AG09309 (cell line): ENCODE results near the gene KAZN.

ENCODE experiments used
- DNase-seq: peaks from one replicate; pipeline ENCODE4 v3.0.0-alpha.2; 2010; ENCODE audit warnings: low read depth
- H3K4me3 ChIP-seq: 2 replicates; pipeline ENCODE4 v1.5.1; 2011; ENCODE audit warnings: mild to moderate bottlenecking, low read depth, low read length, moderate library complexity; ENCODE audit not compliant: control insufficient read depth
- TF ChIP-seq, protein P1 (sequence below): IDR thresholded peaks from 2 replicates; pipeline ENCODE4 v1.5.1; 2011; ENCODE audit warnings: mild to moderate bottlenecking, low read depth, low read length, inconsistent platforms; ENCODE audit not compliant: insufficient read depth, control insufficient read depth; ENCODE audit errors: missing control alignments

Gene KAZN

DNA sequence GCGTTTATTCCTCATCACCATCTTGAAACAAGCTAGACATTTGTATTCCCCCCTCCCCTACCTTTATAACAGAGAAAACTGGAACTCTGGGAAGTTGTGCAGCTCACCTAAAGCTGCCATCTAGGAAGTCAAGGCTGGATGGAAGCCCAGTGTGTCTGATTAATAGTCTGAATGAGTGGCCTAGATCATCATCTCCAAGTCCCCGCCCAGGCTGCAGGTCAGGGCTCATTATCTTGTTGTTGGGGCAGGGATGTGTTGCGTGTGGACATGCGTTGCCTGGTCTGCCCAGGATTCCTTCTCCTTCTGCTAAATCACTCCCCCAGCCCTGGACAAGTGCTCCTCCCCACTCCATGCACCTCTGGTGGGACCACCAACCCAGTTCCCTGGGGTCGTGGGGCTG, 14.7 kb upstream of the KAZN start:
- DNase-seq, result no peak
- TF ChIP-seq, protein P1, sequence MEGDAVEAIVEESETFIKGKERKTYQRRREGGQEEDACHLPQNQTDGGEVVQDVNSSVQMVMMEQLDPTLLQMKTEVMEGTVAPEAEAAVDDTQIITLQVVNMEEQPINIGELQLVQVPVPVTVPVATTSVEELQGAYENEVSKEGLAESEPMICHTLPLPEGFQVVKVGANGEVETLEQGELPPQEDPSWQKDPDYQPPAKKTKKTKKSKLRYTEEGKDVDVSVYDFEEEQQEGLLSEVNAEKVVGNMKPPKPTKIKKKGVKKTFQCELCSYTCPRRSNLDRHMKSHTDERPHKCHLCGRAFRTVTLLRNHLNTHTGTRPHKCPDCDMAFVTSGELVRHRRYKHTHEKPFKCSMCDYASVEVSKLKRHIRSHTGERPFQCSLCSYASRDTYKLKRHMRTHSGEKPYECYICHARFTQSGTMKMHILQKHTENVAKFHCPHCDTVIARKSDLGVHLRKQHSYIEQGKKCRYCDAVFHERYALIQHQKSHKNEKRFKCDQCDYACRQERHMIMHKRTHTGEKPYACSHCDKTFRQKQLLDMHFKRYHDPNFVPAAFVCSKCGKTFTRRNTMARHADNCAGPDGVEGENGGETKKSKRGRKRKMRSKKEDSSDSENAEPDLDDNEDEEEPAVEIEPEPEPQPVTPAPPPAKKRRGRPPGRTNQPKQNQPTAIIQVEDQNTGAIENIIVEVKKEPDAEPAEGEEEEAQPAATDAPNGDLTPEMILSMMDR, result no peak

DNA sequence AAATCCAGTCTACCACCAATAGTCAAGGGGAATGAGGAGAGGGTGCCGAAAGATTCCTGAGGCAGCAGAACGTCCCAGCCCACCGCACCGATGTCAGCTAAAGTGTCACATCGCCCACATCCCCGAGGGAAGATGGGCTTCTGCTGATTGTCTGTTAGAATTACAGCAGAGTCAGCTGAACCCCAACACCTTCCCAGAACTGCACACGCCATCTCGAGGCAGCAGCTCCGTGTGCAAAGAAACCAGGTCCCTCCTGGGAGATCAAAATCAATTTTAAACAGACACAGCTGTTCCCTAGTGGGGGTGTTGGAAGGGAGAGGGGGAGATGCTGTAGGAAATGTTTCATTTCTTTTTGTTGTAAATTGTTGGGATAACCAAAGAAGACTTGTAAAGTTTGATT, 12.8 kb upstream of the KAZN start:
- no peak for DNase-seq
- TF ChIP-seq, protein P1, result no peak
- no peak overlapping the region for H3K4me3 ChIP-seq

More for the DNA sequence above, 14.7 kb upstream of the KAZN start:
- H3K4me3 ChIP-seq, result no peak overlapping the region

DNA sequence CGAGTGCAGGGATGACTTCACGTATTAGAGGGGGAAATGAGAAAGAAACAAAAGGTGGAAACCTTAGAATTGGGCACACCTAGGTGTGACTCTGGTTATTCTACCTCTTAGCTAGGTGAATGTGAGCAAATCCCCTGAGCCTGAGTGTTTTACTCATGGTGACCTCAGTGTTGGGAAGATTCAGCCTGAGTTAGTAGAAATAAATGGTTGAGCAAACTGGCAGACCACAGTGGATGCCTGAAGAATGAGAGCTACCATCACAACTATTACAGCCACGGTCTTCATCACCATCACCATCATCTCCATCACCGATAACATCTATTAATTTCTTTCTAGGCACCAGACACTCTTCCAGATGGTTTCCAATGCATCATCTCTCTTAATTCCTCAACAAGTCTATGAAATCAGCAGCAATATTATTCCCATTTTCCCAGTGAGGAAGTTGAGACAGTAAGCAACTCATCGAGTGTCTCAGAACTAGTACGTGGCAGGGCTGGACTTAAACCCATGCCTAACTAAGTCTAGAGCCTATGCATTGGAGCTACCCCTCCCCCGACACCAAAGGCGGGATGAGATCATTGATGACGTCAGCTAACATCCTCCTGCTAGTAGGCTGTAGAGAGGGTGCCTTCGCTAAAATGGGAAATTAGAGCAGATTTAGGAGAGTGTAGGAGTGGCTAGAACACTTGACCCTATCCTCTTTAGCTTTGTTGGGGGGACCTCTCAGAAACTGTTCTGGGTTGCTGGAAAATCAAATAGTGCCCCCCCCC, 7.9 kb upstream of the KAZN start:
- no peak overlapping the region for H3K4me3 ChIP-seq
- TF ChIP-seq, protein P1, result no peak
- DNase-seq, result no peak

DNA sequence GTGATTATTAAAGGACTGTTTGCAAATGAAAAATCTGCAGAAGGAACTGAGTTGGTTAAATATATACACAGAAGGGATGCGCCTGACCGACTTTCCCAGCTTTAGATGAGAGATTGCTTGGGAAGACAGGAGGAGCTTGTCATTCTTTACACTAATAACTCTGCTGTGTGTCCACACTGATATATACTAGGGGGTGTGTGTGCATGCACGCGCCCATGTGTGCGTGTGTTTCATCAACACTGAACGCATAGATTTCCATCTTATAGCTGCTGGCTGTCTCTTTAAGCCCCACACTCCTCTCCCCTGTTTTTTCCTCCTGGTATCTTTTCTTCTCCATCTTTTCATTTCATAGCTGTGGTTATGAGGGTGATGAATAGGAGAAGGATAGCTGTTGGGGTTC, 6.9 kb upstream of the KAZN start:
- TF ChIP-seq, protein P1, result no peak
- H3K4me3 ChIP-seq, result no peak overlapping the region
- DNase-seq, result no peak

DNA sequence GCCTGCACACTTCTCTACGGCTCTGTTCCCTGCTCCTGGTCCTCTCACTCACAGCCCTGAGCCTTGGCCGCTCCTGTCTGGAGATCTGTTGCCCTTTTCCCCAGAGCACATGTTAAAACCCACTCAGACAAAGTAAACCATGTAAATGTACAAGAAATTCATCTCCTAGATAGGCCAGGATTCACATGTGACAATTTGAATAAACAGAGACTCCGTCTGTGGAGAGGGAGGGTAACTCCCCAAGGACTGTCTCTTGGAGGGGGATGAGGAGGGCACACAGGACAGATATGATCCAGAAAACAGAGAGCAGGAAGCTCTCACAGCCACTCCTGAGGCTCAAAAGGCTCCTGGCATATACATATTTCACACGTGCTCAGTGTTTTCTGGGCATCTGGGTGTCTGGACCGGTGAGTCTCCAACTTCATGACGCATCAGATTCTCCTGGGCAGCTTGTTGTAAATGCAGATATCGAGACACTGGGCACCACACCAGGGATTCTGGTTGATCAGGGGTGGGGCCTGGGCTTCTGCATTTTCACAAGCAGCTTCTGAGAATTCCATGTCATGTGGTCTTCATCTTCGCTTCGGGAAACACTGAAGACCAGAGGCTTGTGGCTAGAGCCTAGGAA, 6.4 kb upstream of the KAZN start:
- DNase-seq, result no peak
- H3K4me3 ChIP-seq, result no peak overlapping the region
- TF ChIP-seq, protein P1, result no peak

DNA sequence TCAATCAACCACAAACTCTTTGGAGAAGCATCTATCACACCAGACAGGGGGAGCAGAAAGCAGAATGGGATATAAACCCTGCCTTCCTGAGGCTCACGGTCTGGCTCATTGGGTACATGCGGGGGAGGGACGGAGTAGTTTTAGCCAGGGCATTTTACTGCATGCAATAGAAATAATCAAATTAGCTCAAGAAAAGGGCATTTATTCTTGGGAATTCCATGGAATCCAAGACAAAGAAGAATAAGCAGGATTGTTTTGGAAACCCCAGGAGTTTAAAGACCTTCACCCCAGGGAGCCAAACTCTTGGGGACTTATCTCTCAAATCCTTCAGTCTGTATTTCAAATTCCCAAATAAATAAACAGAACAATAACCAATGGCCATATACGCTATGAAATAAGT, 5.2 kb upstream of the KAZN start:
- TF ChIP-seq, protein P1, result no peak

More for the DNA sequence above, 5.2 kb upstream of the KAZN start:
- DNase-seq, result no peak
- H3K4me3 ChIP-seq, result no peak overlapping the region
